HG02852 (cell line): ENCODE data around the gene CPLX4.

ENCODE experiments used
- ATAC-seq: cut with Tn5 transposase; IDR thresholded peaks from one replicate; pipeline ENCODE4 v1.9.1; 2021; ENCODE audit warnings: mild to moderate bottlenecking, moderate library complexity; ENCODE audit not compliant: unreplicated experiment

Gene CPLX4, protein sequence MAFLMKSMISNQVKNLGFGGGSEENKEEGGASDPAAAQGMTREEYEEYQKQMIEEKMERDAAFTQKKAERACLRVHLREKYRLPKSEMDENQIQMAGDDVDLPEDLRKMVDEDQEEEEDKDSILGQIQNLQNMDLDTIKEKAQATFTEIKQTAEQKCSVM

DNA sequence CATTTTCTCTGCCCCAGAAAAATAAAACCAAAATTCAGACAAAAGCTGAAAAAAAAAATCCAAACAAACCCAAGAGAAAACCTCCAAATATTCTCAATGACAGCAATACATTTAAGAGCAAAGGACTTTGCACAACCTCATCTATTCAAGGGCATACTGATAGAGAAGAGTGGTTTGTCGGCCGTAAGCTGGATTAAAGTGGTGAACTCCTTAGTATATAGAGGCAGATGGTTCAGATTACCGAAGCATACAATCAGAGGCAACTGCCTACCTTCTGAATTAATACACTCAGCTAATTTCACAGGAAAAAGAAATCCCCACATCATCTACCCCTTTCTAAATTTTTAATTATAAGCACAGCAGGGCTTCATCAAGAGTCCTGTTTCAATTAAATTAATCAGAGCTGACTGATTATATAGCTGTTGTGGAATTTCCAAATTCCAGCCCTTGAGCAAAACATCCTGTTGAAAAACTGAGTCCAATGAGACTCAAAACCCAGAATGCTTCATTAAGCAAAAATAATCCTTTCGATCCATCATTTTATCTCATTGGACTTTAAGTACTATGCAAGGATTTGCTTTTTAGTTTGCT, at the start of gene CPLX4:
Gene CPLX4 (minus strand): TSS at position 190 of the 591 bp plus-strand sequence. CDS start 187 bp downstream, at position 3.
- no peak for ATAC-seq

DNA sequence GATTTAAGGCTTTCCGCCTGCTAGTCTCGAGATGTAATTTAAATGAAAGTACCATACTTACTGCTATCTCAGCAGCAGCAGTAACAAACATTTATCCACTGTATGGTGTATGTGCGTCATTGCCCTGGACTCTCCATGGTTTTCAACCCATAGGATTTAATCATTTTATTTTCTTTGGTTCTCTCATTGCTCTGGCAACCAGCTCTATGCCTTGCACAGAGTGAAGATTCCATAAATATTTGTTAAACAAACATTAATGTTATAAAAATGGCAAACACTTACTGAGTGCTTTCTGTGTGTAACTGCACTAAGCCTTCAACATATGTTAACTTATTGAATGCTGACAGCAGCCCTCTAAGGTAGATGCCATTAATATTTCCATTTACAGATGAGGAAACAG, 41.9 kb upstream of the CPLX4 start:
- no peak for ATAC-seq

GRCh38 chr18:59359576-59359952, 41.1 kb upstream of the CPLX4 start:
- peak; percentile 11 for ATAC-seq

GRCh38 chr18:59358712-59359575, 40.5 kb upstream of the CPLX4 start, which contains the start of gene LMAN1:
LMAN1 (minus strand) TSS chr18:59359265; CDS start chr18:59359244, 21 bp downstream.
- ATAC-seq: peak; percentile 90

- no peak for ATAC-seq
Measured at GRCh38 chr18:59358414-59358711, 39.9 kb upstream of the CPLX4 start.

GRCh38 chr18:59357928-59358327, 39.5 kb upstream of the CPLX4 start:
- ATAC-seq: no peak

DNA sequence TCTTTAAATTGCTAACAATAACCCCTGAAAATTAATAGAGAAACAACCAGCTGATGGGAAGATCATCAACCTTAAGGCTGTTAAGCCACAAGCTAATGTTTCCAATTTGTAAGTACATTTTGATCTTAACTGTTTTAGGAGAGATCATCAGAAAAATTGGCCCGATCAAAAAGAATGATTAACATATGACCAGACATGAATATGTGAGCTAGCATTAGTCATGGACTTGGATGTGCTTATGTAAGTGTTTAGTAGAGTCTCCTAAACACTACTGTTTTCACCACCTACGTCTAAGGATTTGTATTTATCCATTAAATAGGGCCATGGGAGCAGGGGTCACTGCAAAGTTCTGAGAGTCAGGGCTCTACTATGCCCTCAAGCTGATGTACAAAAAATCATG, 36.3 kb upstream of the CPLX4 start:
- ATAC-seq: no peak

DNA sequence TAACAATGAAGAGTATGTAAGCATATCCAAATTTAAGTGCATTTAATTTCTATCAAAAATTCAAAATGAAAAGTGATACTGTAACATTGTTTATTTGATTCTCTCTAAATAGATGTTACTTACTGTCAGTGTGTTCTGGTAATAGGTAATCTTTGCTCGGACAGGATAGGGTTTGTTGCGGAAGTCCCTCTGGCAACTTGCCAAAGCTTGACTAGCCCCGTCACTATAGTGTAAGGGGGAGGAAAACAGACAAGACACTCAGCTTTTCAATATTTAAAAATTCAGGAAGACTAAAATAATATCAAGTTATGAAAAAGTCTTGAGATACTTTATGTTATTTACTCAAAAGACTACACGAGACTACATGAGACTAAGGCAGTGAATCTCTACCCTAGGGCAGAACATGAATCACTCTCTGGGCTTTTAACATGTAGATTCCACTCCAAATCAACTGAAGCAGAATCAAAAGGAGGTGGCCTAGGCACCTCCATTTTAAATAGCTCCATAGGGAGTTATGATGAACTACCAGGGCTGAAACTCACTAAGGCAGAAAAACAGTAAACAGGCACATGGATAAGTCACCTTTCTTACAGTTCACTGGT, 34.7 kb upstream of the CPLX4 start:
- no peak for ATAC-seq

GRCh38 chr18:59352250-59352855, 33.9 kb upstream of the CPLX4 start:
- peak; percentile 69 for ATAC-seq

- ATAC-seq: no peak
Measured at GRCh38 chr18:59345556-59345955, 27.1 kb upstream of the CPLX4 start.

GRCh38 chr18:59344996-59345395, 26.5 kb upstream of the CPLX4 start:
- no peak for ATAC-seq

DNA sequence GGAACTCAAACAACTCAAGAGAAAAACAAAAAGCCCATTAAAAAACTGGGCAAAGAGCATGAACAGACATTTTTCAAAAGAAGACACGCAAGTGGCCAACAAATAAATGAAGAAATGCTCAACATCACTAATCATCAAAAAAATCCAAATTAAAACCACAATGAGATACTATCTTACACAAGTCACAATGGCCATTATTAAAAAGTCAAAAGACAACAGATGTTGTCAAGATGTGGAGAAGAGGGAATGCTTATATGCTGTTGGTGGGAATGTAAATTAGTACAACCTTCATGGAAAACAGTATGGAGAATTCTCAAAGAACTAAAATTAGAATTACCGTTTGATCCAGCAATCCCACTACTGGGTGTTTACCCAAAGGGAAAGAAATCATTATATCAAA, 25.5 kb upstream of the CPLX4 start:
- ATAC-seq: no peak

DNA sequence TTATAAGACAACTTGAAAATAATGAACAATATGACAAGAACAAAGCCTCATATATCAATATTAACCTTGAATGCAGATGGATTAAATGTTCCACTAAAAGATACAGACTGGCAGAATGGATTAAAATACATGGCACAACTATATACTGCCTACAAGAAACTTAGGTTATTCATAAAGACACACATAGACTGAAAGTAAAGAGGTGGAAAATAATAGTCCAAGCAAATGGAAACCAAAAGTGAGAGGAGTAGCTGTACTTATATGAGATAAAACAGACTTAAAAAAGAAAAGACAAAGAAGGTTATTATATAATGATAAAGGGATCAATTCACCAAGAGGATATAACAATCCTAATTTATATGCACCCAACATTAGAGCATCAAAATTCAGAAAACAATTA, 22.4 kb upstream of the CPLX4 start:
- ATAC-seq: peak; percentile 50

DNA sequence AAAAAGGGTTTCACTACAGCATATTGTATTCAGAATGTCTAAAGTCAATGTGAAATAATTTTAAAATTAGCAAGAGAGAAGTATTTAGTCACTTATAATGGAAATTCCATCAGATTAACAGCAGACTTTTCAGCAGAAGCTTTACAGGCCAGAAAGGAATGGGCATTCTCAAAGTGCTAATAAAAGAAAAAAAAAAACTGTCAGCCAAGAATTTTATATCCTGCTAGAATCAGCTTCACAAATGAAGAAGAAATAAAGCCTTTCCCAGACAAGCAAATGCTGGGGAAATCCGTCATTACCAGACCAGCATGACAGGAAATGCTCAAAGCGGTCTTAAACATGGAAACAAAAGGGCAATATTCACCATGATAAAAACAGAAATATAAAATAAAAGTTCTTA, 21.9 kb upstream of the CPLX4 start:
- ATAC-seq: no peak

DNA sequence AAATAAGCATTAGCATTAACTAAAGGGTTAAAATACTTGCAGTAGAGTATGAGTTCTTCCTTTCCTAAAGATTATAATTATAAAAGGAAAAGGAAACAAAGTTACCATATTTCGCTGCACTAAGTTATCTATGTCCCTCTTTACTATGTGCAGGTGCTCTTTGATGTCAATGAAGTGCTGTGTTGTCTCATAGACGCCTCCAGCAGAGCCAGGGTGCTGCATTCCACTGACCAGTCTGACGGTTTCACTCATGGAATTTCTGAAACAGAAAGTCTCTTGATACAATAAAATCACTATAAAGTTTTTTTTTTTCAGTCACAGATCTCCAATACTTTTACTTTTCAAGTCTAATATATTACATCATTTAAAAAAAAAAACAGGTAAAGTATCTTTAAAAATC, 14.5 kb upstream of the CPLX4 start:
- ATAC-seq: no peak

- no peak for ATAC-seq
Measured at GRCh38 chr18:59328683-59329082, 10.2 kb upstream of the CPLX4 start.

DNA sequence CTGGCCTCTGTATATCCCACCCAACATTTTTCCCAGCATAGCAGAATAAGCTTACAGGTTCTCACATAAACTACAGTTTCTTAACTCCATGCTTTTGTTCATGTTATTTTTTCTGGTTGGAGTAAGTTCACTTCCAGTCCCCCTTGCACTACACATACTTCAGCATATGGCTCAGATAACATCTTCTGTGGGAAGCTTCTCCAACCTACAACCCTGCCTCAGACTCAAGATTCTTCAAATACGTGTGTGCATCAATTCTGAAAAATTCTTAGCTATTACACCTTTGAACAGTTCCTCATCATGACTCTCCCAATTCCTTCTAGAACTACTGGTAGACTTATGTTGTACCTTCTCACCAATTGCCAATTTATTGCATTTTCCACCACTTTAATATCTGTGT, 7.5 kb upstream of the CPLX4 start:
- ATAC-seq: no peak

- no peak for ATAC-seq
Measured at GRCh38 chr18:59324623-59324971, 6.1 kb upstream of the CPLX4 start.

DNA sequence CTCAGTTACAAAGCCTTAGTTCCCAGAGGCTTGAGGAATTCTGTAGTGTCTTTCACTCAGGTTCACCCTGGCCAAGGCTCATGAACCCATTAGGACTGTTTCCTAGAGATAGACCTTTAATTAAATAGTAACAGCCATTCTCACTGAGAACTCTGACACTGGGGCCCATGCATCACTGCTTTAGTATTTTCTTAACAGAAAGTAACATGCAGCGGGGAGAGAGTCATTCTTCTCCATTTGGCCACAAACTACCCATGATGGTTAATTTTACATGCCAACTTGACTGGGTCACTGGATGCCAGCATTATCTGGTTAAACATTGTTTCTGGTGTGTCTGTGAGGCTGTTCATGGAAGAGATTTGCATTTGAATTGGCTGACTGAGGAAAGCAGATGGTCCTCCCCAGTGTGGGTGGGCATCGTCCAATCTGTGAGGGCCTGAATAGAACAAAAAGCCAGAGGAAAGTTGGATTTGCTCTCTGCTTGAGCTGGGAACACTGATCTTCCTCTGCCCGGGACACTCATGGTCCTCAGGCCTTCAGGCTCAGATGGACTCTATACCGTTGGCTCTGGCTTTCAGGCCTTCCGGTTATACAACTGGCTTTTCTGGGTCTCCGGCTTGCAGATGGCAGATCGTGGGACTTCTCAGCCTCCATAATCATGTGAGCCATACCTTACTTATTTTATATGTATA, 5.6 kb upstream of the CPLX4 start:
- no peak for ATAC-seq

GRCh38 chr18:59311631-59312030, 6.8 kb downstream of the CPLX4 start:
- ATAC-seq: no peak

DNA sequence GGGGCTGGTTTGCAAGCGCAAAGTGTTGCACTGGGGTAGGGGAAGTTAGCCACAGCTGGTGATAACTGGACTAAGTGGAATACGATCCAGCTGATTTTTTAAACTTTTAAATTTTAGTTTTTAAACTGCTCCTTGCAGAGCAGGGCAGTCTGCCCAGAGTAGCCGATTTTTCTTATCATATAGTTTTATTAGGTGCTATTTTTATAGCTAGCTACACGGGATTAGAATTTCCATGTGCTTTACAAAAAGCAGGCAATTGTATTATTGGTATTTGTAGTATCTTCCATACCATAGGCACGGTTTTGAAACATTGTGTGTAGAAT, 9.6 kb downstream of the CPLX4 start:
- ATAC-seq: no peak
